ENCODE data around the gene BIN1.
A peak's percentile ranks its signal among the peaks of the same experiment; 100 is the strongest.

BIN1 gene

DNA sequence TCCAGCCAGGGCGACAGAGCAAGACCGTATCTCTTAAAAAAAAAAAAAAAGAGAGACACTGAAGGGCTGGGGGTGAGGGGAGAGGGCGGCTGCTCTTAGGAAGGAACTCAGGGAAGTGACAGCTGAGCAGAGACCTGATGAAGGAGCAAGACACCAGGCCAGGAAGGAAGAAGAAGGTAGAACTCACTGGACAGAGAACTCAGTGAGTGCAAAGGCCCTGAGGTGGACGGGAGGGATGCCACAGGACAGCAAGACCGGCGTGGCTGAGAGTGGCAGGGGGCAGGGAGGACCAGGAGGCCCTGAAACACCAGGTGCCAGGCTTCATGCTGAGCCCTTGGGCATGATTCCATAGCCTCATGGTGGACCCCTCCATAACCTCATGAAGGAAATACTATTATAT is 18.2 kb downstream of the BIN1 start:
- no peak for DNase-seq

DNA sequence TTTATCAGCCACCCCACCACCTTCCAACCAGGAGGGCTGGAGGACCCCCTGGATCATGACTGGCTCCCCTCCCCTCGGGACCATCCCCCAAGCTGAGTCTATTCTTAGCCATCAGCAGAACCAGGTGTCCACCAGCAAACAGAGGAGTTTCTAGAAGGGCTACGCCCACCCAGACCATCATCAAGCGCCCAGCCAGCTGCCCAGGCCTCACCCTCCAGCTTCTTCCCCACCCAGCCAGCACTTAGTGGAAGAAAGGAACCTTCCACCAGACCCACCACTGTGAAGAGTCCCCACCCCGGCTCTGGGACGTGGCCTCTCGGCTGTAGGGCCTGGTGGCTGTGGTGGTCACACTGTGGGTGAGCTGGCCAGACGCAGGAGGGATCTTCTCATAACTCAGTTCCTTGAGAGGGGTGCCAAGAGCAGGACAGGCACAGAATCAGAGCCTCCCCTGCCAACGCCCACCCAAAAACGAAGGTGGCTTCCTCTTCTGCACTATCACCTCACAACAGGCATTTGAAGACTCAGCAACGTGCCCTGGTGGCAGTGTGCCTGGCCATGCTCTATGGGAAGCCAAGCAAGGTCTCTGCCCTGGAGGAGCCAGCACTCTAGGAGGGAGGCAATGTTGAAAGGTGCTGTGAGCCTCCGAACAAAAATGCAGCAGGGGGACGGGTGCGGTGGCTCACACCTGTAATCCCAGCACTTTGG is 19.0 kb downstream of the BIN1 start:
- no peak for DNase-seq

DNA sequence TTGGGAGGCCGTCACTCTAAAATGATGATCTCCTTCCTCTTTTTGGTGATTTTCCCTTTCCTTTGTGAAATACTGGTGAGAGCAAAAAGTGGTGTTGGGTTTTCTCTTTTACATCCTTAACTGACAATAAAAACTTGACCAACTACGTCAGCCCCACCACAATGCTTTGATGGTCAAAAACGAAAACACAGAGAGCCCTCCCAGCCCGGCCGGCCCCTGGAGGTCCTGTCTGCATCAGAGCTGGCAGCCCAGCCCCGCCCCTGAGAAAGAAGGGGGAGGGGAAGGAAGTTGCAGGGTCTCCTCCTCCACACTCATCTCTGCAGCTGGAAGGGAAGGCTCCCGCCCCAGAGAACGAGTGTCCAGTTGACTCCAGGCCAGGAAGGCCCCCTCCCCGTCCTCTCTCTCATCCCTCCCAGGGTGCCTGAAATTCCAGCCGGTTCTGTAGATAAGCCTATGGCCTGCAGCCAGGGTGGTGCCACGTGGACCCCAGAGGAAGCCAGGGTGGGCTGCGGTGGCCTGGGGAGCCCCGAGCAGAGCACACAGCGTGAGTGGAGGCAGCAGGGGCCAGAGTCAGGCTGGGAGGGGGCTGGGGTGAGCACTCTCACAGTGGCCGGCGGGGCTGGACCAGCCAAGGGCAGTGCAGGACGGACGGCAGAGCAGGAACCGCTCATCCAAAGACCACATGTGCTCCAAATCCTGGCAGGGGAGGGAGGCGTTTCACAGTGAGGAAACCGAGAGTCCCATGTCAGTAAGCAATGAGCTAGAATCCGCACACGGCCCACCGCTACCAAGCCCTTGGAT is 19.8 kb downstream of the BIN1 start:
- peak in 1 of 2 donors; percentile 40 for DNase-seq

DNA sequence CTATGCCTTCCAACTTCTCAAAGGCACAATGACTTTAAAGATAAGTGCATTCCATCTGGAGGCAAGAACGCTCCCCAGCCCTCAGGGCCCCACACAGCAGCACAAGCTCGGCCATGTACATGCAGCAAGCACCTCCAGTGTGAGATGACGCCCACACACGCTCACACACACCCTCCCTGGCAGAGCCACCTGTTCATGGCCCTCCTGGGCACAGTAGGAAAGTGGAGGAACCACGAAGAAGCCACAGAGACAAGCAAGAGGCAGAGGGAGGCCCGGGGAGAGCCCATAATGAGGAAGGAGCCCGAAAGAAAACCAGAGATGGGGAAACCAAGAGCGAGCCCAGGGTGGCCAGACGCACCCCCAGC is 21.7 kb downstream of the BIN1 start:
- DNase-seq, result peak; percentile 19 to 40

DNA sequence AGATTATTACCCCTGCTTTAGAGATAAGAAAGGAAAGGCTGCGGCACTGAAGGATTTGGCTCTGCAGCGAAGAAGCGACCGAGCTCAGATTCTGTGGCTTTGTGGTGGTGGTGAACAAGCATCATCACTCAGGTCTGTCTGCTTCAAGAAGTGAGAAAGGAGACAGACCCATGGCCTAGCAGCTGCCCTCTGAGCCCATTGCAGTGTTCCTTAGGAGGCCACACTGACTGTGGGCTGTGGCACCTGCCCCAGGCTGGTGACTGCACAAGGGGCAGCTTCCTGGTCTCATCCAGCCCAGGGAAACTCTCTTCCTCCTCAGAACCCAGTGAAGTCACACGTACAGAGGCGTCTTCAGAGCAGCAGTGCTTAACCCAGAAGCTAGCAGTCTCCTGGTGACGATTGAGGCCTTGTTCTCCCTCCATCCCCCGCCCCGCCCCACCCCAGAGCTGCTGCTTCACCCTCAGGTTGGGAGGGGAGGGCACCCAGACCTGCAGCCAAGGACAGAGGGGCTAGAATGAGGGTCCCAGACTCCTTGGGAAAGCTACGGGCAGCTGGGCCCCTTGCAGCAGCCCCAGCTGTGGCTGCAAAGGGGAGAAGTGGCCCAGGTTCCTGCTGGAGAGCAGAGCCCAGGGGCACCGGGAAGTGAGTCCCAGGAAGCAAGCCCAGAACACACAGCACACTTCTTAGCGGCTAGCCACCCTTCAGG is 22.2 kb downstream of the BIN1 start:
- DNase-seq, result peak; percentile 36 to 53

DNA sequence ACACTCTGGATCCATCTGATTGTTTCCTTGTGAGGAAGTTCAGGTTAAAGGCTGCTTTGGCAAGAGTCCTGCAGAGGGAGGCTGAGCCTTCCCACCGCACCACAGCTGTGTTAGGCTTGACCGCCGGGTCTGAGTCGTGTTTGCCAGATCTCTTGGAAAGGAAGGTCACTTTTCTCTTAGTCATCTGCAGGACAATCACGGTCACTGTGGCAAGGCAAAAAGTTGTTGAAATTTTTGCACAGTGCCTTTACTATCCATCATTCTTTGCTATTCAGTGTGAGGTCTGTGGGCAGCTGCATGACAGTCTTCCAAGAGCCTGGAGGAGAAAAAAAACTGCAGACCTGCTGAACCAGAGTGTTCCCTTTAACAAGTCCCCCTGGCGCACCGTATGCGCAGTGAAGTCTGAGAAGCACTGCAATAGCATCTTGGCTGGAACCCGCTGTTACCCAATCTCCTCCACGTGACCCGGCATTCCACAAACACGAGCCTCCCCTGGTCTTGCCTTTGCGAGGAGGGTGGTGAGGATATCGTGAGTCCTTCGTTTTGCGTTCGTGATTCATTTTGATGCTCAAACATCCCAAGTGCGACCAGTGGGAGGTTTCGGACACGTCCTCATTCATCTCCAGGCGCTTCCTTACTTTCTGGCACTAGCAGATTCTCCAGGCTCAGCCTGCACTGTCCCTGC is 23.0 kb downstream of the BIN1 start:
- no peak for DNase-seq

DNA sequence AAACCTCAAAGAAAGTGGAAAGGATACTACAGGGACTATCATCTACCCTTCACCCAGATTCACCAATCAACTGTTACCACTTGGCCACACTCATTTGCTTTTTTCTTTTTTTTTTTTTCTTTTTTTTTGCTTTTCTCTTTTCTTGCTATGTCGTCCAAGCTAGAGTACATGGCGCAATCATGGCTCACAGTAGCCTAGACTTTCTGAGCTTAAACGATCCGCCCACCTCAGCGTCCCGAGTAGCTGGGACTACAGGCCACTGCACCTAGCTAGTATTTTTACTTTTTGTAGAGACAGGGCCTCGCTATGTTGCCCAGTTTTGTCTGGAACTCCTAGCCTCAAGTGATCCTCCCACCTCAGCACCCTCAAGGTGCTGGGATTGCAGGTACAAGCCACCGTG is 24.0 kb downstream of the BIN1 start:
- no peak for DNase-seq

DNA sequence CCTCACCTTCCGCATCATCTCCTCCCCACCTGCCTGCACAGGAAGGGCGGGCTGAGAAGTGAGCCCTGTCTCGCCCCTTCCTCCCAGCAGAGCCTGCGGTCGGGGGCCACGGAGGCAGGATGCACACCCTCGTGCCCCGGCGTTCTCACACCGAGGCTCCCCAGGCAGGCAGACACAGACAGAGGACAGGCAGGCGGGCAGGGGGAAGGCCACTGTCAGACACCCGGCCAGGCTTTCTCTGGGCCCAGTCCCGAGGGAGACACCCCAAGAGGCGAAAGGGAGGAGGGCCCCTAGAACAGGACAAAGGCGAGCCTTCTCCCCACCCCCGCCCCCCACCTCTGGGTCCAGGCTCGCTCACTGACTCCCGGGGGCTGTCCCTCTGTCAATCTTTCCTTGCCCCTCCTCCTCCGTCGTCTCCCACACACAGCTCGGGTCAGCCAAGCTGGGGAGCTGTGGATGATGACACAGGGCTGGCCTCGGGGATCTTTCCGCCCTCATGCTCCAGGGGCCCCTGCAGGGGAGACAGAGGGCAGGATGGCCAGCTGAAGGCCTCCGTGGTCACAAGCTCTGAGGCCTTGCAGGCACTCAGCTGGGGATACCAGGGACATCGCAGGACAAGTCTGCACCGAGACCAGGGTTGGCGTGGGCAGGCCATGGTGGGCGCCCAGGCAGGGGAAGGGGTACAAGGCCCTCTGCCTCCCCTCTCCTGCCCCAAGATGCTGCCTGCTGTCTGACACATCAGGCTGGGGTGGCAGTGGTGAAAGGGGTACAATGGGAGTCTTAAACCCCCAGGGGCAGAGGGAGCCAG is 24.9 kb downstream of the BIN1 start:
- peak; percentile 79 to 81 for DNase-seq

DNA sequence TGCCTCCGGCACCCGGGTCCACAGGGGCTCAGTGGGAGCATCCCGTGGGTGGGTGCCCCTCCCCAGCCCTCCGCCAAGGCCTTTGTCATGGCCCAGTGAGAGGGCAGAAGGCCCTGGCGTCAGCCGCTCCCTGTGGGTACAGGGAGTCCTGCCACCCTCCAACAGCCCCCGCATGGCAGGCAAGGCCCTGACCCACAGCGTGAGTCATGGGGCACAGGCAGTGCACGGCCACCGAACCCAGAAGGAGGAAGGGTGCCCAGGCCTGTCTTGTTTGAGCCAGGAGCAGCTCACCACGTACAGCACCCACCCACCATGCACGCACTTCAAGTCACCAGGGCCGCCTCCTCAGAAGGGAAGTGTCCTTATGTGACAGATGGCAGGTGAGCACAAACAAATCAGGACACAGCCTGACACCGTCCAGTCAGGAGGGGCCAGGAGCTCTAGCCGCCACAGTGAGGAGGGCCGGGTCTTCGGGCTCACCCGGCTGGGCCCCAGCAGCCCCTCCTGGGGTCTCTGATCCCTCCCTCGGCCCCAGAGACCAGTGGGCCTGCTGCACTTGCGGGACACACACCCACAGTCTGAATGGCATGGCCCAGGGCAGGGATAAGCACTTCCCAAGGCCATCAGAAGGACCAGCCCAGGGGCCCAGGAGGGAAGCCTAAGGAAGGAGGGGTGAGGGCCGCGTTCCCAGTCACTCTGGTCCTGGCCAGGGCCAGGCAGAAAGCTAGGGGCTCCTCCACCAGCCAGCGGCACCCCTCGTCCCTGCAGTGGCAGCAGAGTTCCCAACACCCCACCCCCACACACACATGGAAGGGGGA is 25.8 kb downstream of the BIN1 start:
- peak; percentile 54 to 58 for DNase-seq

DNA sequence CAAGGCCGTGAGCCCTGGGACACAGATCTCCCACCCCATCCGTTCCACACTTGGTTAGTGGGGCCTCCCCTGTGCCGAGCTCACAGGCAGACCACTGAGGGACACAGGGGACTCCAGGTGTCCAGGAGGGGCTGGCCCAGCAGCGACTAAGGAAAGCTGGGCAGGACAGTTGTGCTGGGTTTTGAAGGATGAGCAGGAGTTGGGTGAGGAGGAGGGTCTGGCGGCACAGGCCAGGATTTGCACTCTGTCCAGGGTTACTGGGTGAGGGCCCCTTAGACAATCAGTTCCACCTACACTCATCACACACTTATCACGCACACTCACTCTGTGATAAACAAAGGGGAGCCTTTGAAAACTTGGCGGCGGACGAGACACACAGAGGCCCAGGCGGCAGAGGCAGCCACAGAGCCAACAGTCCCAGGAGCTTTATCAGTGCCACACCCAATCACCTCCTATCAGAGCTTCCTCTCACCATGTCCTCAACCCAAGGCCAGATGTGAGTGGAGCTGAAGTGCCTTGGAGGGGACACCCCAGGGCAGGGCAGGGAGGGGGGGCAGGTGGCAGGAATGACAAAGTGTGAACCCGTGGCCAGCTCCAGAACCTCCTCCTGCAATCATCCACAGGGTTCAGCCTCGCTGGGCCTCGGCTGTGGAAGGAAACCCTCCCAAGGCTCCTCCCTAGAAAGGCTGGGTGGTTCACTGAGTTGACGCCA is 26.6 kb downstream of the BIN1 start:
- peak; percentile 41 to 61 for DNase-seq

DNA sequence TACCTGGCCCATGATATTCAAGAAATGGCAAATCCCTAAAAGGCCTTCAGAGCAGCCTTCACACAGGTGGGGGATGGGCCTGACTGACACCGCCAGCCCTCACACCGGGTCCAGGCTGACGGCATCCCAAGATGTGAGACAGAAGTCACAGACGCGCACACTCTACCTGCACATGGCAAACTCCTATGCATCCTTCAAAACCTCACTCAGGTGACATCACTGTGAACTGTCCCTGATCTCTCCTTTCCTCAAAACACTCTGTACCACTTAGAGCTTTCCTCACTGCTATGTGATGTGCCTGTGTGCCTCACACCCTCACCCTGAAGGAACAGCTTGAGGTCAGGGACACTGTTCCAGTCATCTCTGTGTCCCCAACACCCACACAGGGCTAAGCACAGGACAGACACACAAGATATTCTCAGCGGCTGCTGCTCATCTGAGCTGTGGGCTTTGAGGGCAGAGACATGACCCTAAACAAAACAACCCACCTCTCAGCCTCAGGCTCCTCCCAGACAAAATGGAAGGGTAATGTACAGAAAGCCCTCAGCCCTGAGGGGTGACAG is 27.5 kb downstream of the BIN1 start:
- DNase-seq, result no peak

DNA sequence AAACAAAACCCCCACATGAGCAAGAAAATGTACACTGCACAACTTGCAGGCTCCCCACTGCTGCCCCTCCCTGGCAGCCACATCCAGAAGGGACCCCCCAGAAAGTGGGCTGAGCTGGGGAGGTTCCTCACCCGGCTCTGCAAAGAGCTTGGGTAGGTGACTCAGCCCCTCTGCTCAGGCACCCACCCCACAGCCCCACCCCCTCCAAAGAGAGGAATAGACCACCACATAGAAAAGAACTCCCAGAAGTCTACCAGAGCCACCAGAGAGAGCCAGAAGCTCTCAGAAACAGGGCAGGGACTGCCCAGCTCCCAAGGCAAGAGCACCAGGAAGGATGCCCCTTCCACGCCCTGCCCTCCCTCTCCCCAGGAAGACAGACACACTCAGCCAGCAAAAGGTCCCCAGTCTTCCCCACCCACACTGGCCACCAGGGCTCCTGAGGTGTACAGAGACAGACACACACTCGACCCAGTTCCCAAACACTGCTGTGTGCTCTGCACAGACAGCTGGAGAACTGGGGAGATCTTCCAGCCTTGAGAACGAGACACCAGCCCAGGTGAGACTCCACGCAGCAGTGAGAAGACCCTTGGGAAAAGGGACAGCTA is 28.2 kb downstream of the BIN1 start:
- no peak for DNase-seq

DNA sequence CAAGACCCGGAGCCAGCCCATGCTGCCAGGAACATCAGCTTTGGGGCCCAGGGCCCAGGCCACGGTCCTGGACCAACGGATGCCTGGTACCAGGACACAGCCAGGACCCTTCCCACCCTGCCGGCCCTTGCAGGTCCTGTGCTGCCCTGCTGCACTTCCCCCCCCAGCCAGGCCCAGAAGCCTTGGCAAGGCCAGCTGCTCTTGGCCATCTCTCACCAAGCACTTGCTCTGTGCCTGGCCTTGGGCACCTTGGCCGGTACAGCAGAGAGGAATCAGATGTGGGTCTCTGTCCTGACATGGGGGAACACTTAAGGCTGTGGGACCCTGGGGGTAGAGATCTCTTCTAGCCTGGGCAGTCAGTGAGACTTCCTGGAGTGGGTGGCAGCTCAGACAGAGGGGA is 28.9 kb downstream of the BIN1 start:
- no peak for DNase-seq

DNA sequence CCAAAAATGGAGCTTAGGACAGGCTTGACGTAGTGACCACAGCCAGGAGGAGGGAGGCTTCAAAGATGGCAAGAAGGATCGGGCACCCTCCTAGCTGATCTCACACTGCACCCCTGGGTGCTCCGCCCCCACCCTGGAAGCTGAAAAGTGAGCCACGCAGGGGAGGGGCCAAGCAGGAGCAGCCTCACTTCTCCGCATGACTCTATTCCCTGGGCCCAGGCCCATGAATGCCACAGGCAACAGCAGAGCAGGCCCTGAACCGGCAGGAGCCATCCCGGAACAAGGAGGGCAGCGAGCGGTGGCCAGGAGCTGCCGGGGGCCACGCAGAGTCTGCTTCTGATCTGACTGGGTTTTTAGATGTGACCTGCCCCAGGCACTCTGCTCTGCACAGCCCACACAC is 30.0 kb downstream of the BIN1 start:
- DNase-seq, result no peak

DNA sequence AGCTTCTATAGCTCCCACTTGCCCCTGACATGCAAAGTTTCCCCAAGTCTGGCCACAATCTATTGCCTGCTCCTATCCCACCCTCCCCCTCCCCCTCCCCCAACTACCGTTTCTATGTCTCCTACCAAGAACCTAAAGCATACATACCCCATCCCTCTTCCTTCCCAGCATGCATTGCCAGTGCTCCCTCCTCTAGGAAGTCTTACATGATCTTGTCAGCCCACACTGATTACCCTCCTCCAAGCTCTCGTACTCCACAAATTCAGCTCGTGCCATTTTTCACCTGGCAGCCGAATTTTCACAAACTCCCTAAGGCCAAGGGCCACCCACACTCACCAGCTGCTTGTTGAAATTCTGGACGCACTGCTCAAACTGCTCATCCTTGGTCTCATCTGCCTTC is 30.7 kb downstream of the BIN1 start:
- no peak for DNase-seq

DNA sequence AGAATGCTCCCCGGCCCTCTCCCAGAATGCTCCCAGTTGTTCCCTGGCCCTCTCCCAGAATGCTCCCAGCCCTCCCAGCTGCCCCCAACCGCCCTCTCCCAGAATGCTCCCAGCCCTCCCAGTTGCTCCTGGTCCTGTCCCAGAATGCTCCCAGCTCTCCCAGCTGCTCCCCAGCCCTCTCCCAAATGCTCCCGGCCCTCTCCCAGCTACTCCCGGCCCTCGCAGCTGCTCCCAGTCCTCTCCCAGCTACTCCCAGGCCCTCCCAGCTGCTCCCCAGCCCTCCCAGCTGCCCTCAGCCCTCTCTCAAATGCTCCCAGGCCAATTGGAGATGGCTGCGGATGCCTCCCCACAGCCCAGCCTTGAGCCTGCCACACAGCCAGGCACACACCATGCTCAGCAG is 31.1 kb downstream of the BIN1 start:
- DNase-seq, result no peak

DNA sequence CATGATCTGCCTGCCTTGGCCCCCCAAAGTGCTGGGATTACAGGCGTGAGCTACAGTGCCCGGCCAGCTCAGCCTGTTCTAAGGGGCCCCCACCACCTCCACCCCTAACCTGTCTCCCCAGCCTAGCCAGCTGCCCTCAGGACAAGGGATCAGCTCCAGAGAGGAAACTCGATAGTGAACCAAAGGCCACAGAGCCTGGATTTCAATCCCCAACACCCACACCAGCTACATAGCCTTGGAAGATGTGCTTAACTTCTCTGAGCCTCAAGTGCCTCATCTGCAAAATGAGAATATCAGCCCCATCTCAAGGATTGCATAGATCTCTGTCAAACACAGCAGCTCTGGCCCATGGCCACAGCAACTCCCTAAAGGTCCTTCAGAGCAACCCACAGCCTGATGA is 32.0 kb downstream of the BIN1 start:
- DNase-seq, result no peak

DNA sequence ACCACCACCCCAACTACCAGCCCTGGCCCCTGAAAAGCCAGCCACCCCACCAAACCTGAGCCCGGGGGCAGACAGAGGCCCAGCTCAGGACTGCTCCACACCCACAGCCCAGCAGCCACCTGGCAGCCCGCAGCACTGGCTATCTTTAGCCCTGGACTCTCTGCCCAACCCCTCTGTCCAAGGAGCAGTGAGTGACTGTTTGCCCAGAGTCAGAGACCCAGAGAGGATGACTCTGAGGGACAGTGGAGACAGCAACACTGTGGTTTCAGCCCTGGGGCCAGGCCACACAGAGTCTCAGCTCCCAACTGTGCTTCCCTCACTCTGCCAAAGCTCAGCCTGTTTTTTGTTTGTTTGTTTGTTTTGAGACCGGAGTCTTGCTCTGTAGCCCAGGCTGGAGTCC is 32.6 kb downstream of the BIN1 start:
- DNase-seq, result no peak

DNA sequence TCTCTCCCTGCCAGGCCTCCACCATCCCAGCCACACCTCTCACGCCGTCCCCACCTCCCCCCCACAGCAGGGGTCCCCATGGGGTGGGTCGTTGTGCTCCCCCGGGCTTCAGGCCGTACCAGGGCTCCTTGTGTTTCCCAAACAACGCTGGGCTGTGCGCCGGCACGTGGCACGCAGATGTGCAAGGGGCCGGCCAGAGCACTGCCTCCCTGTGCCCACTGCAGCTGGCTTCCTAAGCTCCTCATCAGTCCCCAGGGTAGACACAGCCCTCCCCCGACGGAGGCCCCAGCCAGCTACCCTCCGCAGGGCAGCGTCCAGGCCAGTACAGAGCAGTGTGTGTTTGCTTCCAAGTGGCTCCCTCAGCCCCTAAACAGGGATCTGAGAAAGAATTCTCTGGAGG is 34.0 kb downstream of the BIN1 start:
- no peak for DNase-seq

DNA sequence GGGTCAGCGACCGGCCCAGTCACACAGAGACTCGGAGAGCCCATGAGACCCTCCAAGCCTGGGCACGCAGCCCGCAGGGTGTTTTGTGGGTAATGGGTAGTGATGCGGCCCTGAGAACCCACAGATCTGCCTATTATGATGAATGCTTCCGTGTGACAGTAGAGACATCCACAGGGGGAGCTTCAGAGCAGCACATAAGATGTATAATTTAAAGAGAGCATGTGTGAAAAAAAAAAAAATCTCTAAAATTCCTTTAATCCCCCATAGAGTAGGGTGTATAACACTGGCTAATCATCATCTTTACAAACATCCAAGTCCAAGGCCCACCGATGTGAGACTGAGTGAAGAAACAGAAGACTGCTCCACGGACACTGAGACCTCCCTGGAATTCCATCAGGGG is 34.6 kb downstream of the BIN1 start:
- DNase-seq, result no peak
